Measurements from ENCODE around the gene HS3ST5. TPM values are rescaled to one million over a fixed set of nuclear protein-coding genes. Genes with fewer than 3 reads are reported as not detected.

Gene HS3ST5
- total and polyA plus RNA-seq, 8 donors = 0.08 to 0.26 (median 0.11) TPM; not detected in 4

DNA sequence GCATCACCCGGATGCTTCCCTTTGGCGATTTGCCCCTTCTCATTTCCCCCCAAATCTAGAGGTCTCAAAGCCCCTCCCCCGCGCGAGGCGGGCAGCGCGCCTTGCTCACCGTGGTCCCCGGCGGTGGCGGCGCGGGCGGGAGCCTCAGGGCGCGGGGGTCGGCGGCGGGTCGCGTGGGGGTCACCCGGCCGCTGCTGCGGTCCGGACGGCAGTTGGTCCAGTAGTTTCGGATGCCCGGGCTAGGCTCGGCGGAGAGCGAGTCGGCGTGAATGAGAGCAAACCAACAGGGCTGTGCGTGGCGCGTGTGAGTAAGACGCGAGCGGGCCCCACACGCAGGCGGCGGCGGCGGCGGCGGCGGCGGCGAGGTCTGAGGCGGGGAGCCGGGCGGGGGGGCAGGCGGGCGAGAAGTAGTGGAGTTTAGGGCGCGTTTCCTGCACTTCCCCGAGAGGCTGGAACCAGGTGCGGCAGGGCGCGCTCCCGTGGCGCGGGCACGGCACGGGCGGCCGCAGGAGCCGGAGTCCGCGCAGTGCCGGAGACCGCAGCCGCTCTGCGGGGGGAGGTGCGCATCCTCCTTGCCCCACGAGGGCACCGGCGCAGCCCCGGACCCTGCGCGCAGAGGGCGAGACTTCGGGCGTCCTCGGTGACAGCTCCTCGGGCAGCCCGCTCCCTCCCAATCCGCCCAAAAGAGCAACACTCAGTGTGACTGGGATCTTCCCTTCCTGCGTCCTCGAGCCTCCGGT is 567 bp downstream of the HS3ST5 start:
- intact Hi-C loops (cut with DNase I) = no loop called here
- Histone ChIP-seq H3K27me3 (peaks cover 0 to 6% (median 0%) of the 10 kb centered on the region in 4 donors), H3K4me1 (peaks cover 0 to 2% (median 0%) of the 10 kb centered on the region in 3 donors), H3K36me3 (no peaks in the 10 kb centered on the region), H3K27ac (no peak overlapping the region), H3K9me3 (no peaks in the 10 kb centered on the region), H3K4me3 (peak overlapping the region; percentile 23 to 60 (median 39))
- ATAC-seq = peak; percentile 31 to 67 (median 37)
- TF ChIP-seq, protein P1, sequence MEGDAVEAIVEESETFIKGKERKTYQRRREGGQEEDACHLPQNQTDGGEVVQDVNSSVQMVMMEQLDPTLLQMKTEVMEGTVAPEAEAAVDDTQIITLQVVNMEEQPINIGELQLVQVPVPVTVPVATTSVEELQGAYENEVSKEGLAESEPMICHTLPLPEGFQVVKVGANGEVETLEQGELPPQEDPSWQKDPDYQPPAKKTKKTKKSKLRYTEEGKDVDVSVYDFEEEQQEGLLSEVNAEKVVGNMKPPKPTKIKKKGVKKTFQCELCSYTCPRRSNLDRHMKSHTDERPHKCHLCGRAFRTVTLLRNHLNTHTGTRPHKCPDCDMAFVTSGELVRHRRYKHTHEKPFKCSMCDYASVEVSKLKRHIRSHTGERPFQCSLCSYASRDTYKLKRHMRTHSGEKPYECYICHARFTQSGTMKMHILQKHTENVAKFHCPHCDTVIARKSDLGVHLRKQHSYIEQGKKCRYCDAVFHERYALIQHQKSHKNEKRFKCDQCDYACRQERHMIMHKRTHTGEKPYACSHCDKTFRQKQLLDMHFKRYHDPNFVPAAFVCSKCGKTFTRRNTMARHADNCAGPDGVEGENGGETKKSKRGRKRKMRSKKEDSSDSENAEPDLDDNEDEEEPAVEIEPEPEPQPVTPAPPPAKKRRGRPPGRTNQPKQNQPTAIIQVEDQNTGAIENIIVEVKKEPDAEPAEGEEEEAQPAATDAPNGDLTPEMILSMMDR (IDR thresholded peaks at IDR 0.05) = no peak
- peak in 5 of 6 donors; percentile 7 to 73 (median 10) for DNase-seq
- WGBS, 2 donors = 1% methylated on average over 63 to 92 of the region's 92 CpGs
- no peak for FAIRE-seq

DNA sequence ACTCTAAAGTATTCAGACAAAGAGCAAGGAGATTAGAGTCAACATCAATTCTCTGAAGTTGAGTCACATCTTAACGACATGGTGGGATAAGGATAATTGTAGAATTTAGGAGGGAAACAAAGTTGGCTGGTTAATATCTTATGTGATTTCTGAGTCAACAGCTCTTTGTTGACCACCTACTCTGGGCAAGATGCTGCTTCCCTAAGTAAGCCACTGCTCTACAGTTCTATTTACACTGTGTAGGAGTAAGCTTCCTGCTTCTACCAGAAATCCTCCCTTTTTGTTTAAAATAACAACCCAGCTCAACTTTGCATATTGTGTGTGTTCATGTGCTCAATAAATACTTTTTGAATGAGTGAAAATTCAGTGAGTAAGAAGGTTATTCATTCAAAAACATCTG is 3.1 kb downstream of the HS3ST5 start:
- peaks cover 0 to 2% (median 0%) of the 10 kb centered on the region in 3 donors for H3K4me1 ChIP-seq
- no peak overlapping the region for H3K4me3 ChIP-seq
- FAIRE-seq (no peak), DNase-seq (no peak), ATAC-seq (no peak)
- intact Hi-C loops (cut with DNase I) = no loop called here
- H3K27ac ChIP-seq = no peak overlapping the region
- H3K9me3 ChIP-seq = no peaks in the 10 kb centered on the region
- no peaks in the 10 kb centered on the region for H3K36me3 ChIP-seq
- no peaks in the 10 kb centered on the region for H3K27me3 ChIP-seq
- WGBS, 2 donors = 17 to 21% methylated on average over 1 of the region's 1 CpG
- TF ChIP-seq, protein P1 (IDR thresholded peaks at IDR 0.05) = no peak

DNA sequence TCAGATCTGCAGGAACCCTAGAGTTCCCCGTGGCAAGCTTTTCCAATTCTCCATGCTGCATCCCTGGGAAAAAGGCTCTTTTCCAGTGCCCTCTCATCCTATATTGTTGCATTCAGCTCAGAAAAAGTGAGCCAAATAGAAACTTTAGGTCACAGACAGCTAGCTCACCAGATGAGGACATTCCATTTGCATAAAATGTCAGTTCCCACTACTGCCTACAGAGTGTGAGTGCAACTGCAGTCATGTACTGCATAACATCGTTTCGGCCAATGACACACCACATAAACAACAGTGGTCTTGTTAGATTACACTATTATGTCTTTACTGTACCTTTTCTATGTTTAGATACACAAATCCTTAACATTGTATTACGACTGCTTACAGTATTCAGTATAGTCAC is 8.6 kb downstream of the HS3ST5 start:
- ATAC-seq (no peak), DNase-seq (no peak), FAIRE-seq (no peak)
- intact Hi-C loops (cut with DNase I) = no loop called here
- Histone ChIP-seq H3K9me3 (no peaks in the 10 kb centered on the region), H3K27me3 (no peaks in the 10 kb centered on the region), H3K27ac (no peak overlapping the region), H3K36me3 (no peaks in the 10 kb centered on the region), H3K4me3 (no peak overlapping the region), H3K4me1 (no peaks in the 10 kb centered on the region)
- TF ChIP-seq, protein P1 (IDR thresholded peaks at IDR 0.05) = no peak
- 76 to 83% methylated on average over 4 of the region's 4 CpGs for WGBS, 2 donors

DNA sequence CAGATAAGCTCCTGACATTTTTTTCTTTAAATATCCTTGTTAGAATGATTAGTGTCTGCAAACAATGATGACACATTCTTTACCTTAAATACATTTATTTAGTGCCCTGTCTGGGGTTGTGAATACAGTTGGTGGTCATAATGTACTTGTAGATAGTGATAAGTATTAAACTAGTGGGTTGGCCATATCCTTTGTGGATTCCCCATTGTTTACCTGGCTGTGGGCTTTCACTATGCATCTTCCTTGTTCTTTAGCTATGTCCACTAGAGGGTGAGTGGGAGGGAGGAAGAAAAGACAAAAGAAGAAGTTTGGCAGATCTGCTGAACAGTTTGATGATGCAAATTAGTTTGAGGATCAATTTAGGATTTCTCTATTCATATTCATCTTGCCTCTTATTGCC is 15.7 kb downstream of the HS3ST5 start:
- Histone ChIP-seq H3K4me1 (no peaks in the 10 kb centered on the region), H3K36me3 (no peaks in the 10 kb centered on the region), H3K27me3 (no peaks in the 10 kb centered on the region), H3K4me3 (no peak overlapping the region), H3K27ac (no peak overlapping the region), H3K9me3 (no peaks in the 10 kb centered on the region)
- intact Hi-C loops (cut with DNase I) = no loop called here
- no peak for FAIRE-seq
- TF ChIP-seq, protein P1 (IDR thresholded peaks at IDR 0.05) = no peak
- ATAC-seq = no peak
- no peak for DNase-seq

DNA sequence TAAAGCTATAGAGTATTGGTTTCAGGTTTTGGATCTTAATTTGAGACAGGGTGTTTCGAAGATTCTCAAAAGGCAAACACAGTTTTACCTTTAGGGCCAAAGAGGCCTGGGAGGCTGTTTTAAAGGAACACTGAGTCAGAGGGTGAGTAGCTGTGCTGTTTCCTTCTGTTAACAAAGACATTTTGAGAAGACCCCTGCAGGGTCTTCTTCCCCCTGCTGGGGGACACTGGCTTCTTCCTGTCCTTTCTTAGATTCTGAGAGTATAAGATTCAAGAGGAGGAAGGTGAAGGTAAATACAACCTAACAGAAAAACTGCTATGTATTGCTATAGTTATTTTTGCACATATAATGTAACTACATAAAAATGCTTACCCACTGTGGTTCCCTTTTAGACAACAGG is 19.0 kb downstream of the HS3ST5 start:
- no peak for DNase-seq
- FAIRE-seq = no peak
- WGBS, 2 donors = 86 to 93% methylated on average over 1 of the region's 1 CpG
- Histone ChIP-seq H3K27ac (no peak overlapping the region), H3K4me3 (no peak overlapping the region), H3K36me3 (no peaks in the 10 kb centered on the region), H3K27me3 (no peaks in the 10 kb centered on the region), H3K9me3 (no peaks in the 10 kb centered on the region), H3K4me1 (no peaks in the 10 kb centered on the region)
- intact Hi-C loops (cut with DNase I) = no loop called here
- TF ChIP-seq, protein P1 (IDR thresholded peaks at IDR 0.05) = no peak
- ATAC-seq = no peak
